Mesenchymal stem cell (in vitro differentiated cells and primary cell): ENCODE measurements around the gene CDC5L.

ENCODE experiments used
- DNase-seq: peaks from one replicate; pipeline ENCODE4 v3.0.0-alpha.2; 2013
- H2AFZ ChIP-seq: one replicate; pipeline ENCODE4 v1.6.1; 2013; ENCODE audit warnings: low read depth, mild to moderate bottlenecking, control low read depth, inconsistent platforms, low read length, moderate library complexity
- H2AK5ac ChIP-seq: 2 replicates; pipeline ENCODE4 v1.6.1; 2013; ENCODE audit warnings: low read length, moderate library complexity, mild to moderate bottlenecking, inconsistent platforms; ENCODE audit not compliant: severe bottlenecking
- H2BK120ac ChIP-seq: one replicate; pipeline ENCODE4 v1.6.1; 2013; ENCODE audit warnings: low read depth, mild to moderate bottlenecking, inconsistent platforms, low read length, moderate library complexity
- H2BK12ac ChIP-seq, 2 experiments: one replicate each; pipeline ENCODE4 v1.6.1; 2013; ENCODE audit warnings: inconsistent platforms in 2 of 2, low read length in 2 of 2, mild to moderate bottlenecking in 2 of 2, moderate library complexity in 2 of 2, control low read depth in 1 of 2
- H2BK15ac ChIP-seq: one replicate; pipeline ENCODE4 v1.6.1; 2013; ENCODE audit warnings: mild to moderate bottlenecking, low read depth, inconsistent platforms; ENCODE audit not compliant: poor library complexity, severe bottlenecking
- H2BK5ac ChIP-seq: 2 replicates; pipeline ENCODE4 v1.6.1; 2013; ENCODE audit warnings: low read depth, mild to moderate bottlenecking, low read length, control low read depth, inconsistent platforms; ENCODE audit not compliant: poor library complexity, severe bottlenecking
- H3K14ac ChIP-seq, 2 experiments: one replicate each; pipeline ENCODE4 v1.6.1; 2013; ENCODE audit warnings: inconsistent platforms in 2 of 2, low read length in 2 of 2, control low read depth in 1 of 2, mild to moderate bottlenecking in 1 of 2, moderate library complexity in 1 of 2
- H3K18ac ChIP-seq, 2 experiments: one replicate each; pipeline ENCODE4 v1.6.1; 2013; ENCODE audit warnings: inconsistent platforms in 2 of 2, low read length in 2 of 2, control low read depth in 1 of 2, low read depth in 1 of 2, mild to moderate bottlenecking in 1 of 2
- H3K23ac ChIP-seq, 2 experiments: one replicate each; pipeline ENCODE4 v1.6.1; 2013; ENCODE audit warnings: inconsistent platforms in 2 of 2, low read length in 2 of 2, mild to moderate bottlenecking in 2 of 2, moderate library complexity in 2 of 2, control low read depth in 1 of 2
- H3K27ac ChIP-seq: 2 replicates; pipeline ENCODE4 v1.5.1; 2013; ENCODE audit warnings: mild to moderate bottlenecking, moderate library complexity, low read length, control low read depth, inconsistent platforms; ENCODE audit not compliant: poor library complexity, severe bottlenecking
- H3K27me3 ChIP-seq, 2 experiments: 2 replicates each; pipeline versions ENCODE4 v1.6.1 to v1.7.0; 2013; ENCODE audit warnings: low read length in 2 of 2, mild to moderate bottlenecking in 2 of 2, moderate library complexity in 2 of 2, control low read depth in 1 of 2, inconsistent platforms in 1 of 2; ENCODE audit not compliant: control insufficient read depth in 1 of 2, insufficient read depth in 1 of 2
- H3K36me3 ChIP-seq, 2 experiments: 2 replicates each; pipeline versions ENCODE4 v1.6.1 to v1.7.0; 2013; ENCODE audit warnings: low read length in 2 of 2, control low read depth in 1 of 2, inconsistent platforms in 1 of 2, low read depth in 1 of 2, mild to moderate bottlenecking in 1 of 2; ENCODE audit not compliant: insufficient read depth in 2 of 2, control insufficient read depth in 1 of 2
- H3K4ac ChIP-seq, 2 experiments: one replicate each; pipeline ENCODE4 v1.6.1; 2013; ENCODE audit warnings: inconsistent platforms in 2 of 2, low read length in 2 of 2, mild to moderate bottlenecking in 2 of 2, moderate library complexity in 2 of 2, control low read depth in 1 of 2, low read depth in 1 of 2
- H3K4me1 ChIP-seq: 2 replicates; pipeline ENCODE4 v1.6.1; 2013; ENCODE audit warnings: low read depth, low read length, control low read depth; ENCODE audit not compliant: control insufficient read depth, insufficient read depth
- H3K4me2 ChIP-seq: 2 replicates; pipeline ENCODE4 v1.6.1; 2013; ENCODE audit warnings: low read length, mild to moderate bottlenecking, inconsistent platforms; ENCODE audit not compliant: poor library complexity, severe bottlenecking
- H3K4me3 ChIP-seq, 2 experiments: 2 replicates each; pipeline versions ENCODE4 v1.5.1 to v1.7.0; 2013; ENCODE audit warnings: low read length in 2 of 2, mild to moderate bottlenecking in 2 of 2, control low read depth in 1 of 2, low read depth in 1 of 2; ENCODE audit not compliant: insufficient read depth in 1 of 2
- H3K79me1 ChIP-seq: replicated peaks from 2 replicates; pipeline ENCODE4 v1.6.1; 2013; ENCODE audit warnings: mild to moderate bottlenecking, control low read depth, low read length, inconsistent platforms; ENCODE audit not compliant: poor library complexity, severe bottlenecking
- H3K9ac ChIP-seq: 2 replicates; pipeline ENCODE4 v1.7.0; 2013; ENCODE audit warnings: mild to moderate bottlenecking, low read length, moderate library complexity
- H3K9me3 ChIP-seq: 2 replicates; pipeline ENCODE4 v1.7.0; 2013; ENCODE audit warnings: mild to moderate bottlenecking, low read length; ENCODE audit not compliant: control insufficient read depth
- H4K8ac ChIP-seq: one replicate; pipeline ENCODE4 v1.6.1; 2013; ENCODE audit warnings: inconsistent platforms, mild to moderate bottlenecking, low read length, moderate library complexity
- H4K91ac ChIP-seq: one replicate; pipeline ENCODE4 v1.6.1; 2013; ENCODE audit warnings: mild to moderate bottlenecking, low read length, inconsistent platforms
- WGBS: methylation state at CpG from one replicate; pipeline ENCODE4 v1.1.7; 2013; ENCODE audit warnings: mixed read lengths; 5-methylcytosine and 5-hydroxymethylcytosine counted together

Gene CDC5L

GRCh38 chr6:44339763-44340625, 47.5 kb upstream of the CDC5L start:
- Histone ChIP-seq H2BK120ac (no peak overlapping the region), H3K27me3 (peaks cover 56 to 61% of the 10 kb centered on the region in 2 experiments), H3K14ac (no peak overlapping the region), H3K4me2 (no peak overlapping the region), H3K9ac (no peak overlapping the region), H3K27ac (no peak overlapping the region), H3K18ac (no peak overlapping the region), H3K4me1 (peaks cover 5% of the 10 kb centered on the region), H4K91ac (no peak overlapping the region), H2AK5ac (no peak overlapping the region), H3K36me3 (no peaks in the 10 kb centered on the region), H4K8ac (no peak overlapping the region), H2BK5ac (no peak overlapping the region), H2BK15ac (no peak overlapping the region), H3K79me1 (no peaks in the 10 kb centered on the region), H3K4me3 (no peak overlapping the region), H3K23ac (no peak overlapping the region), H2BK12ac (no peak overlapping the region), H3K9me3 (no peaks in the 10 kb centered on the region), H2AFZ (no peak overlapping the region), H3K4ac (no peak overlapping the region)
- peak; percentile 31 for DNase-seq
- WGBS = 74% methylated on average over 7 of the region's 7 CpGs

DNA sequence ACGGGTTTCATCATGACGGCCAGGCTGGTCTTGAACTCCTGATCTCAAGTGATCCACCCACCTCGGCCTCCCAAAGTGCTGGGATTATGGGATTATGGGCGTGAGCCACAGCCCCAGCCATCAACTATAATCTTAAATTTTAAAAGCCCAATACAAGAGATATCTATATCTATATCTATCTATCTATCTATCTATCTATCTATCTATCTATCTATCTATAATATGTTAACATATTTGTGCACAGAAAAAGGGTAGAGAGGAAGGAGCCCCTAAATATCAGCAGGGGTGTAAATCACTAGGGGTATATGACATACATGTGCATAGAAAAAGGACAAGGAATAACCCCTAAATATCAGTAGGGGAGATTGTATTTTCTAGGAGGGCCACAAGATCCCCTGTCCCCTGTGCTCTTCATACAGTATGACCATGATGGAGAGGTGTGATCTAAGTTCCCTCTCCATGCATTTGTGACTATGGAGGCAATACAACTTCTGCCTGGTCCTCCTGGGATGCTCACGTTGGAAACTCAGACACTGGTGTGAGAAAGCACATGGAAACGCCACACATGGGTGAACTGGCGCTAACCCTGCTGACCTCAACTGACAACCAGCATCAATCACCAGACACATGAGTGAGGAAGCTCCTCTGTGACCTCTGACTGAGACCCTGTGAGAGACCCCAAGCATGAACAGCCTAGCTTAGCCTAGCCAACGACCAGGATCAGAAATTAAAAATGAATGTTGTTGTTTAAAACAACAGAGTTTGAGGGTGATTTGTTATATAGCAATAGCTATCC, 46.2 kb upstream of the CDC5L start:
- Histone ChIP-seq H4K8ac (no peak overlapping the region), H3K79me1 (no peaks in the 10 kb centered on the region), H3K4me1 (peaks cover 5% of the 10 kb centered on the region), H4K91ac (no peak overlapping the region), H3K9me3 (no peaks in the 10 kb centered on the region), H3K4me2 (no peak overlapping the region), H3K36me3 (no peaks in the 10 kb centered on the region), H2BK12ac (no peak overlapping the region), H3K27ac (no peak overlapping the region), H3K18ac (no peak overlapping the region), H2BK5ac (no peak overlapping the region), H3K4me3 (no peak overlapping the region), H3K27me3 (peaks cover 60 to 62% of the 10 kb centered on the region in 2 experiments), H3K14ac (no peak overlapping the region), H3K4ac (no peak overlapping the region), H2AK5ac (no peak overlapping the region), H2BK120ac (no peak overlapping the region), H3K9ac (no peak overlapping the region), H2AFZ (no peak overlapping the region), H3K23ac (no peak overlapping the region), H2BK15ac (no peak overlapping the region)
- WGBS = 58% methylated on average over 4 of the region's 8 CpGs
- DNase-seq = no peak

DNA sequence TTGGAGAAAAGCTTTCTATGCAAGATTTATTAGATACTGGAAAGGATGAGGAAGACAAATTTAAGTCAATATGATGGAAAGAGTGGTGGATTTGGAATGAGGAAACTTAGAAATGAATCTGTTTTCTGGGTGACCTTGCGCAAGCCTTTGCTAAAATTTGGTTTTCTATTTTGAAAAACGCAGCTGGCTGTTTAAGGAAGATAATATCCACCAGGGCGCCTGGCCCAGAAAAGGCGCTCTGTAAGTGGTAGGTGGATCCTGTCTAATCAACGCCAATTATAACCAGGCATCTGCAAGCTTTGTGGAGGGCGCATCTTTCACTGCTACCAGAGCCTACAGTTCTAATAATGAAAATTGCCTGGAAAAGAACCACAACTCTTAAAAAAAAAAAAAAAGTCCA, 45.5 kb upstream of the CDC5L start:
- 68% methylated on average over 6 of the region's 6 CpGs for WGBS

DNA sequence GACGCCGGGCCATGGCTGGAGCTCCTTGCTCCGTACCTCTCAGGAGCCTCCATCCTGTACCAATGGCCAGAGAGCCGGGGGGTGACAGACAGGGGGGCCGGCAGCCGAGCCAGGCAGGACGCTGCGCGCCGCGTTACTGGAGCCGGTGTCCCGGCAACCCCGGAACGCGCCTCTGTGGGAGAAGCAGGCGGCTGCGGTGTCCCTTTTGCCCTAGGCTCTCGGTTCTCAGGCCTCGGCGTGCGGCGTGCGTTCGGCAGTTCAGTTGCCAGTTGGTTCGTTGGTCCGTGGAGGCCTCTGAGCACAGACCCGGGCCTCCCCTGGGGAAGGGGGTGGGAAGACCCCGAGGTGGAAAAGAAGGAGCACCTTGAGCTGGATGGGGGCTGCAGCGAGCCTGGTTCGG, 45.0 kb upstream of the CDC5L start, which contains the start of gene SPATS1:
Gene SPATS1, plus strand, starts transcription at position 162 of the 400 bp plus-strand sequence. CDS start 446 bp downstream, outside the sequence.
- no peak within 1 kb of the TSS for H2BK15ac ChIP-seq
- H2BK5ac ChIP-seq = no peak within 1 kb of the TSS
- 16% methylated on average over 31 of the region's 31 CpGs for WGBS
- no peak within 1 kb of the TSS for H3K27ac ChIP-seq
- no peak within 1 kb of the TSS for H3K4me2 ChIP-seq
- peaks cover 5% of the 10 kb centered on the region for H3K4me1 ChIP-seq
- H4K8ac ChIP-seq = no peak within 1 kb of the TSS
- H3K9ac ChIP-seq = no peak within 1 kb of the TSS
- peaks cover 50% of the 10 kb centered on the region in 2 experiments for H3K27me3 ChIP-seq
- no peaks in the 10 kb centered on the region for H3K36me3 ChIP-seq
- H3K4me3 ChIP-seq = peak within 1 kb of the TSS in 1 of 2 experiments; percentile 64
- H3K18ac ChIP-seq = no peak within 1 kb of the TSS
- H2AK5ac ChIP-seq = no peak within 1 kb of the TSS
- no peak within 1 kb of the TSS for H3K23ac ChIP-seq
- DNase-seq = no peak
- H3K14ac ChIP-seq = no peak within 1 kb of the TSS
- no peak within 1 kb of the TSS for H2BK120ac ChIP-seq
- H3K4ac ChIP-seq = no peak within 1 kb of the TSS
- no peaks in the 10 kb centered on the region for H3K79me1 ChIP-seq
- no peak within 1 kb of the TSS for H2BK12ac ChIP-seq
- no peak within 1 kb of the TSS for H4K91ac ChIP-seq
- H3K9me3 ChIP-seq = no peaks in the 10 kb centered on the region
- H2AFZ ChIP-seq = peak within 1 kb of the TSS; percentile 44

More for the DNA sequence above, 45.5 kb upstream of the CDC5L start:
- Histone ChIP-seq H3K14ac (no peak overlapping the region), H4K8ac (no peak overlapping the region), H3K27ac (no peak overlapping the region), H3K4ac (no peak overlapping the region), H3K27me3 (peaks cover 54% of the 10 kb centered on the region in 2 experiments), H3K9me3 (no peaks in the 10 kb centered on the region), H3K4me2 (no peak overlapping the region), H4K91ac (no peak overlapping the region), H2BK120ac (no peak overlapping the region), H3K18ac (no peak overlapping the region), H2AFZ (no peak overlapping the region), H2BK12ac (no peak overlapping the region), H3K79me1 (no peaks in the 10 kb centered on the region), H3K36me3 (no peaks in the 10 kb centered on the region), H2BK5ac (no peak overlapping the region), H3K9ac (no peak overlapping the region), H3K4me1 (peaks cover 5% of the 10 kb centered on the region), H3K23ac (no peak overlapping the region), H3K4me3 (peak overlapping the region in 1 of 2 experiments; percentile 64), H2AK5ac (no peak overlapping the region), H2BK15ac (no peak overlapping the region)
- no peak for DNase-seq
